ENCODE results near the gene CYTH1. TPM values are rescaled to one million over a fixed set of nuclear protein-coding genes. Genes with fewer than 3 reads are reported as not detected.
"Not testable (repeated sequence)": the region's sequence is repeated elsewhere in the genome, so short reads cannot be mapped to it uniquely, and the experiment has no call there.

Gene CYTH1
- total and polyA plus RNA-seq, 10 of the 15 experiments (the other 5 are each of a cell fraction or from before 2014, with no cell fraction given) = 6.6 to 188 (median 145) TPM

GRCh38 chr17:78779286-78779651, 2.8 kb downstream of the CYTH1 start:
- ChIA-PET SMC1A (ENCODE audit: uncharacterized antibody, unreplicated experiment) (interaction anchor here (0.7 to 2.6 kb wide), 8 partner anchors 8 to 70 kb away, joined by 3 to 21 read pairs (median 4); no protein-coding TSS in a partner anchor), CTCF (interaction anchor here (1.4 to 1.5 kb wide), 2 partner anchors 11 to 63 kb away, joined by 4 to 6 read pairs; no protein-coding TSS in a partner anchor), RAD21 (ENCODE audit: unreplicated experiment) (interaction anchor here (1.1 to 3.1 kb wide), 10 partner anchors 8 to 70 kb away, joined by 3 to 23 read pairs (median 8); no protein-coding TSS in a partner anchor), POLR2A (interaction anchor here (0.7 to 2.1 kb wide), 6 partner anchors 8 to 83 kb away, joined by 4 to 11 read pairs (median 5); no protein-coding TSS in a partner anchor)
- Histone ChIP-seq H3K4me3 (peak overlapping the region; percentile 82), H3K4me2 (ENCODE audit: control insufficient read depth, insufficient read depth) (peak overlapping the region; percentile 79), H3K79me2 (ENCODE audit: control insufficient read depth, insufficient read depth, low read length) (peaks cover 77% of the 10 kb centered on the region), H3K9ac (ENCODE audit: control insufficient read depth, insufficient read depth, low read length) (peak overlapping the region; percentile 98), H3K27ac (ENCODE audit: control insufficient read depth, insufficient read depth) (peak overlapping the region; percentile 97)
- H3K9me3 ChIP-seq (replicated peaks; ENCODE audit: control insufficient read depth, insufficient read depth, low read length); H3K36me3 ChIP-seq (ENCODE audit: control insufficient read depth in 2 of 2, insufficient read depth in 2 of 2, low read length in 1 of 2); H3K4me1 ChIP-seq (ENCODE audit: control insufficient read depth, insufficient read depth, low read length); H2AFZ ChIP-seq (ENCODE audit: control insufficient read depth, low read depth, low read length); BruUV-seq (replicated peaks); H4K20me1 ChIP-seq (ENCODE audit: control insufficient read depth, insufficient read depth); FAIRE-seq; ATAC-seq; DNase-seq (ENCODE audit: low read depth, low spot score); H3K27me3 ChIP-seq (replicated peaks in 1 of 2; ENCODE audit: control insufficient read depth in 2 of 2, insufficient read depth in 2 of 2, low read length in 1 of 2); in situ Hi-C loops (cut with MboI): not testable (repeated sequence)
- WGBS (ENCODE audit: insufficient coverage, insufficient replicate concordance, low lambda C conversion rate, missing lambda C conversion rate) = 0% methylated on average over 3 of the region's 5 CpGs
- intact Hi-C loops (cut with micrococcal nuclease; ENCODE audit: unreplicated experiment) = loop anchor here (2.0 kb wide), 2 partner anchors 44 to 70 kb away; no protein-coding TSS in a partner anchor
- TF ChIP-seq SMARCA5 (IDR thresholded peaks at IDR 0.05) (0 out of 2 replicates have a peak, but pooled peaks have one; percentile 19), MLLT1 (IDR thresholded peaks at IDR 0.05) (peak; percentile 40), HDGF (IDR thresholded peaks at IDR 0.05) (0 out of 2 replicates have a peak, but pooled peaks have one; percentile 34)

- Histone ChIP-seq H2AFZ (ENCODE audit: control insufficient read depth, low read depth, low read length) (no peak overlapping the region), H3K36me3 (ENCODE audit: control insufficient read depth in 2 of 2, insufficient read depth in 2 of 2, low read length in 1 of 2) (no peaks in the 10 kb centered on the region; a peak in 1 of 4 replicates), H3K9me3 (replicated peaks; ENCODE audit: control insufficient read depth, insufficient read depth, low read length) (no peaks in the 10 kb centered on the region), H4K20me1 (ENCODE audit: control insufficient read depth, insufficient read depth) (no peaks in the 10 kb centered on the region), H3K4me2 (ENCODE audit: control insufficient read depth, insufficient read depth) (peak overlapping the region; percentile 73), H3K4me1 (ENCODE audit: control insufficient read depth, insufficient read depth, low read length) (peaks cover 18% of the 10 kb centered on the region), H3K4me3 (peak overlapping the region; percentile 53; the same call in 1 of the 2 replicates), H3K27me3 (replicated peaks in 1 of 2; ENCODE audit: control insufficient read depth in 2 of 2, insufficient read depth in 2 of 2, low read length in 1 of 2) (no peaks in the 10 kb centered on the region), H3K79me2 (ENCODE audit: control insufficient read depth, insufficient read depth, low read length) (peaks cover 90% of the 10 kb centered on the region), H3K27ac (ENCODE audit: control insufficient read depth, insufficient read depth) (peak overlapping the region; percentile 97), H3K9ac (ENCODE audit: control insufficient read depth, insufficient read depth, low read length) (peak overlapping the region; percentile 98)
- FAIRE-seq = no peak
- SMC1A ChIA-PET (ENCODE audit: uncharacterized antibody, unreplicated experiment) = interaction anchor here (1.5 to 1.9 kb wide), 3 partner anchors 11 to 44 kb away, joined by 3 to 6 read pairs (median 5); no protein-coding TSS in a partner anchor
- WGBS (ENCODE audit: insufficient coverage, insufficient replicate concordance, low lambda C conversion rate, missing lambda C conversion rate) = 1% methylated on average over 4 of the region's 4 CpGs
- intact Hi-C loops (cut with micrococcal nuclease; ENCODE audit: unreplicated experiment) = loop anchor here (1.0 to 2.0 kb wide), 3 partner anchors 30 to 69 kb away; no protein-coding TSS in a partner anchor
- no TSS peak for BruUV-seq (replicated peaks)
- CTCF ChIA-PET = interaction anchor here (1.3 kb wide), 1 partner anchor 10 kb away, joined by 3 read pairs; no protein-coding TSS in a partner anchor
- peak; percentile 3; the same call in 2 of the 3 replicates for ATAC-seq
- RAD21 ChIA-PET (ENCODE audit: unreplicated experiment) = interaction anchor here (0.8 to 1.6 kb wide), 8 partner anchors 11 to 60 kb away, joined by 3 to 7 read pairs (median 4); no protein-coding TSS in a partner anchor
- POLR2A ChIA-PET = interaction anchor here (0.6 to 1.8 kb wide), 12 partner anchors 9 to 143 kb away, joined by 3 to 11 read pairs (median 4); no protein-coding TSS in a partner anchor
- DNase-seq (ENCODE audit: low read depth, low spot score) = no peak
- in situ Hi-C loops (cut with MboI) = no loop called here
- TF ChIP-seq E4F1 (IDR thresholded peaks at IDR 0.05; ENCODE audit: borderline replicate concordance, partially characterized antibody) (no peak), PML (IDR thresholded peaks at IDR 0.05; ENCODE audit: low read length) (no peak), POLR2AphosphoS2 (IDR thresholded peaks at IDR 0.05; ENCODE audit: low read depth, low read length) (no peak), CBX5 (IDR thresholded peaks at IDR 0.05; ENCODE audit: low read depth) (no peak), PAX8 (IDR thresholded peaks at IDR 0.05) (0 out of 2 replicates have a peak, but pooled peaks have one; percentile 38), ZNF217 (IDR thresholded peaks at IDR 0.05) (no peak), RBBP5 (conservative IDR thresholded peaks at IDR 0.05) (no peak), SREBF2 (IDR thresholded peaks at IDR 0.05; ENCODE audit: low read length) (no peak), RUNX3 (IDR thresholded peaks at IDR 0.05; ENCODE audit: low read length) (peak; percentile 48; the same call in 1 of the 2 replicates), CBFB (IDR thresholded peaks at IDR 0.05; ENCODE audit: low read depth) (no peak)
Measured at GRCh38 chr17:78777881-78778280, 4.2 kb downstream of the CYTH1 start.

Measured in GM12878 (cell line).